Measurements from ENCODE around the gene CCDC167.

The CCDC167 gene

GRCh38 chr6:37528541-37528940, 28.8 kb upstream of the CCDC167 start:
- DNase-seq = no peak

- no peak for DNase-seq
Observed at GRCh38 chr6:37525460-37526357, 26.0 kb upstream of the CCDC167 start.

- DNase-seq = no peak
Observed at GRCh38 chr6:37524970-37525318, 25.3 kb upstream of the CCDC167 start.

- no peak for DNase-seq
Observed at GRCh38 chr6:37524025-37524969, 24.6 kb upstream of the CCDC167 start.

- DNase-seq = no peak
Observed at GRCh38 chr6:37523412-37523811, 23.7 kb upstream of the CCDC167 start.

- no peak for DNase-seq
Observed at GRCh38 chr6:37522836-37523235, 23.1 kb upstream of the CCDC167 start.

GRCh38 chr6:37521674-37522073, 22.0 kb upstream of the CCDC167 start:
- DNase-seq = no peak

GRCh38 chr6:37520926-37521325, 21.2 kb upstream of the CCDC167 start:
- no peak for DNase-seq

GRCh38 chr6:37519461-37519860, 19.8 kb upstream of the CCDC167 start:
- DNase-seq = no peak

GRCh38 chr6:37518116-37518515, 18.4 kb upstream of the CCDC167 start:
- DNase-seq = no peak

GRCh38 chr6:37517411-37517812, 17.7 kb upstream of the CCDC167 start:
- peak; percentile 85 for DNase-seq

GRCh38 chr6:37516920-37517405, 17.3 kb upstream of the CCDC167 start:
- no peak for DNase-seq

- peak; percentile 92 for DNase-seq
Observed at GRCh38 chr6:37516076-37516919, 16.6 kb upstream of the CCDC167 start.

- no peak for DNase-seq
Observed at GRCh38 chr6:37515712-37516075, 16.0 kb upstream of the CCDC167 start.

GRCh38 chr6:37514837-37515236, 15.1 kb upstream of the CCDC167 start:
- DNase-seq = no peak

- peak; percentile 77 for DNase-seq
Observed at GRCh38 chr6:37514321-37514771, 14.7 kb upstream of the CCDC167 start.

GRCh38 chr6:37513576-37513975, 13.9 kb upstream of the CCDC167 start:
- no peak for DNase-seq

- no peak for DNase-seq
Observed at GRCh38 chr6:37513155-37513554, 13.5 kb upstream of the CCDC167 start.

GRCh38 chr6:37512400-37513011, 12.8 kb upstream of the CCDC167 start:
- no peak for DNase-seq

GRCh38 chr6:37511910-37512399, 12.3 kb upstream of the CCDC167 start:
- no peak for DNase-seq

- DNase-seq = no peak
Observed at GRCh38 chr6:37511201-37511600, 11.5 kb upstream of the CCDC167 start.

Data from activated CD8-positive, alpha-beta memory T cell treated with anti-CD3 and anti-CD28 coated beads for 24 hours (primary cell).